ENCODE measurements around the gene SLC22A7.
"Not testable (repeated sequence)": the region's sequence is repeated elsewhere in the genome, so short reads cannot be mapped to it uniquely, and the experiment has no call there.

SLC22A7 gene

DNA sequence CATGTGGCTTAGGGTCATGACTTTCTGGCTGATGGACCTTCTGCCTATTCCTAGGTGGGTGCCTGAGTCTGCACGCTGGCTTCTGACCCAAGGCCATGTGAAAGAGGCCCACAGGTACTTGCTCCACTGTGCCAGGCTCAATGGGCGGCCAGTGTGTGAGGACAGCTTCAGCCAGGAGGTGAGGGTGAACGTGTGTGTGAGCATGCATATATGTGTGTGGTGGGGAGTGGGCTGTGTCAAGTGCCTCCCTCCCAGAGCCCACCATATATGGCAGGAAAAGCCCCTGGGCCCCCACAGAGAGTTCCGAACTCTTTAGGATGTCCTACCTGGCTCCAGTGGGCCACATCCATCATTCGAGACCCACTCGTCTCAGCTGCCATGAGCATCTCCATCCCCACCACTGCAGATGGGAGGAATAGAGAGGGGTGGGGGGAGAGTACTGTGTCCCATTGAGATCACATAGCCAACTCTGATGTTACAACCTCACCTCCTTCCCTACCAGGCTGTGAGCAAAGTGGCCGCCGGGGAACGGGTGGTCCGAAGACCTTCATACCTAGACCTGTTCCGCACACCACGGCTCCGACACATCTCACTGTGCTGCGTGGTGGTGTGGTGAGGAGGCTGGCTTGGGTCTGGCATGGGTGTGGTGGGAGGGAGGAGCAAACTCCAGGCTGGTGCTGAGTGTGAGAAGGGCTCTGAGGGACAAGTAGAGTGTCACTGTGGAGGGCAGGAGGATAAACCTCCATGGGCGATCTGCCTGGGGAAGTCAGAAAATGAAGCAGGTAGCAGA is 3.2 kb downstream of the SLC22A7 start:
- DNase-seq (ENCODE audit: low spot score) = no peak

DNA sequence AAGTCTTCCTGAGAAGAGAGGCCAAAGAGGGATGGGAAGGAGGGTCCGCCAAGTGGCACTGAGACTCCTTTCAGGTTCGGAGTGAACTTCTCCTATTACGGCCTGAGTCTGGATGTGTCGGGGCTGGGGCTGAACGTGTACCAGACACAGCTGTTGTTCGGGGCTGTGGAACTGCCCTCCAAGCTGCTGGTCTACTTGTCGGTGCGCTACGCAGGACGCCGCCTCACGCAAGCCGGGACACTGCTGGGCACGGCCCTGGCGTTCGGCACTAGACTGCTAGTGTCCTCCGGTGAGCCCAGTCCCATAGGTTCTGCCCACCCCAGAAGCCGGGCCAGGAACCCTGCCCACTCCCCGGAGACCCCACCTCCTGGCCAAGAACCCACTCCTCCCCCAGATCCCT is 4.1 kb downstream of the SLC22A7 start:
- DNase-seq (ENCODE audit: low spot score) = no peak

DNA sequence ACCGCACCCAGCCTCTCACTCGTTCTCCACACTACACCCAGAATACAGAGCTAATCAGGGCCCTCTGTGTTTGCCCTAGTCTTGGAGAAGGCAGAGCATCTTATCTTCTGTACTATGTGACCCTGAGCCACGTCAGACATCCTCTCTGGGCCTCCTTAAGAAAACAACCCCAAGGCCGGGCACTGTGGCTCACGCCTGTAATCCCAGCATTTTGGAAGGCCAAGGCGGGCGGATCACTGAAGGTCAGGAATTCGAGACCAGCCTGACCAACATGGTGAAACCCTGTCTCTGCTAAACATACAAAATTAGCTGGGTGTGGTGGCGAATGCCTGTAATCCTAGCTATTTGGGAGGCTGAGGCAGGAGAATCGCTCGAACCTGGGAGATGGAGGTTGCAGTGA is 4.9 kb downstream of the SLC22A7 start:
- not testable (repeated sequence) for DNase-seq (ENCODE audit: low spot score)

DNA sequence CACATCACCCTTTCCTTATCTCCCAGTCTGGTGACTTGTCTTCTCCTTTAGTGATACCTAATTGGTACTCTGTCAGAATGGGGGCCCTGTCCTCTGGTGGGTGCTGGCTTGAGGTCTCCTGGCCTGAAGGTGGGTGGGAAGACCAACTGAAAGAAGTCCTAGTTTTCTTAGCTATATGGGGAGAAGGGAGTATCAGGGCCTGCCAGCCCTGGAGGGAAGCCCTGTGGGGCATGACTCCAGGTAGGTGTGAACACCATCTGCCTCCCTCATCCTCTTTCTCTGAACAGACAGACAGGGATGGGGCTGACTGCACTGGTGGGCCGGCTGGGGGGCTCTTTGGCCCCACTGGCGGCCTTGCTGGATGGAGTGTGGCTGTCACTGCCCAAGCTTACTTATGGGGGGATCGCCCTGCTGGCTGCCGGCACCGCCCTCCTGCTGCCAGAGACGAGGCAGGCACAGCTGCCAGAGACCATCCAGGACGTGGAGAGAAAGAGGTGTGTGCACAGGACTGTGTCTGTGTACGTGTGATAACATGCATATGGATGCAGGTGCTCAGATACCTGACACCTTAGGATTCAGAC is 5.8 kb downstream of the SLC22A7 start:
- DNase-seq (ENCODE audit: low spot score) = no peak

DNA sequence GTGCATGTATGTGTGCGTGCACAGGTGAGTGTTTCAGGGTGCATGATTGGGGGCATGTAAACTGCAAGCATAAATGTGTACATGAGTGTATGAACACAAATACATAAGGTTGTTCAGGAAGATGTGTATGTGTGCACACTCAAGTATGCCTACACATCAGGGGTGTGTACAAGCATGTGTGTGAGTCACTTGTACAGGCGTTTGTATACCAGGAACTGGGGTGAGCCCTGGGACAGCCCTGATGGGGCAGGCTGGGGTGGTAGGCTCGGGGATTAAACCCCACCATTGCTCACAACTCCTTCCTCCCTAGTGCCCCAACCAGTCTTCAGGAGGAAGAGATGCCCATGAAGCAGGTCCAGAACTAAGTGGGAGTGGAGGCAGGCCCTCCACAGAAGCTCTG is 6.3 kb downstream of the SLC22A7 start:
- DNase-seq (ENCODE audit: low spot score) = no peak

DNA sequence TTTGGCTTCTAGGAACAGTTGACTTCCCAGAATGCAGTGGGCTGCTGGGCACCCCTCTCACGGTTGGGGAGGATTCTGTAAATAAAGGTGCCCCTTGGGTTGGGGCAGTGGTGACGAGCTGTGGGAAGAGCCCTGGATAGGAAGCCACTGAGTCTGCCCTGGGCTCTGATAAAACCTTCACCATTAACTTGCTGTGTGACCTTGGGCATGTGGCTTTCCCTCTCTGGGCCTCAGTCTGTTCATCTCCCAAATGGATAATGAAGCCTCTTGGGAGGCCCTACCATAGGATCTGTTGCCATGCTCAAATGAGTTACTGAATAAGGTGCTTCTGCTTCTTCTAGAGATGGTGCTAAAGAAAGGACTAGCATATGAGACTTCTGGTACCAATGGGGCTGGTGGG is 6.8 kb downstream of the SLC22A7 start:
- no peak for DNase-seq (ENCODE audit: low spot score)

DNA sequence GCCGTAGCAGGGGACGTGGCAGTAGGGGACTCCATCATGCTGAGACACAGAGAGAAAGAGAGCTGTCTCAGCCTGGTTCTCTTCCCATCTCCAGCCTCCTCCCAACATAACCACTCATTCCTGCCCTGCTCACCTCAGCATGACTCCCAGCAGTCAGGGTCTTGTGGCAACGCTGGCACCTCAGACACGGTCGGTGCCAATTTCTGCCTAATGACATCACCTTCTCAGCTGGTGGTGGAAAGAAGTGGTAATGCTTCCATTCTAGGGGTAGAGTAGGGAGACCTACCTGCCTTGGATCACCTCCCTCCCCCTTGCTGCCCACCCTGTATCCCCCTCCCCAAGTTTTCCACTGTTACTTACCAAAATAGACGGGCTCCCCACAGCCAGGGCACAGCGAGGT is 8.0 kb downstream of the SLC22A7 start:
- DNase-seq (ENCODE audit: low spot score) = no peak

DNA sequence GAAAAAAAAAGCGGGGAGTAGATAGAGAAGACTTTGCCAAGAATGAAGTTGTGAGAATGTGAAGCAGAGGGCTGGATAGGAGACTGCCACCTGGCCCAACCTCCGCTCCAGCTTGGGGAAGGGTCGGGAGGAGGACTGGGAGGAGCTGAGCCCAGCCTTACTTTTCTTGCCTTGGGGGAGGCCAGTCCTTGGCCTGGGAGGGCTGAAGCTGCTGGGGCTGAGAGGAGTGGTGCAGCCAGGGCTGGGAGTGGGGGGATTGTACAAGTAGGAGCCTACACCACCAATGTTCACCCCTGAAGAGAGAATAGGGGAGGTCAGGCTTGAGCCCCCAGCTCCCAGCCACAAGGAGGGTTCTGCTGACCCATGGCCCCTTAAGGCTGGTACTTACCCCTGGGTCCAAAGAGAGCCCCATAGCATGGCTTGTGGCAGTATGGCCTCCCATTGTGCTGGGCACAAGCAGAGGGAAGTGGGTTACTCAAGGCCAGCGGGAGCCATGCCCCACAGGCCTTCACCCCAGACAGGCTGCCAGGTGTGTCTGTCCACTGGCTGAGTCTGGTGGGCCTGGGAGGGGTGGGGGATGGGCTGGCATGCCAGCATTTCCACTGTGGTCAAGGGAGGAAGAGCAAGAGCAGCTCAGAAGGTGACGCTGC is 9.5 kb downstream of the SLC22A7 start:
- no peak for DNase-seq (ENCODE audit: low spot score)

DNA sequence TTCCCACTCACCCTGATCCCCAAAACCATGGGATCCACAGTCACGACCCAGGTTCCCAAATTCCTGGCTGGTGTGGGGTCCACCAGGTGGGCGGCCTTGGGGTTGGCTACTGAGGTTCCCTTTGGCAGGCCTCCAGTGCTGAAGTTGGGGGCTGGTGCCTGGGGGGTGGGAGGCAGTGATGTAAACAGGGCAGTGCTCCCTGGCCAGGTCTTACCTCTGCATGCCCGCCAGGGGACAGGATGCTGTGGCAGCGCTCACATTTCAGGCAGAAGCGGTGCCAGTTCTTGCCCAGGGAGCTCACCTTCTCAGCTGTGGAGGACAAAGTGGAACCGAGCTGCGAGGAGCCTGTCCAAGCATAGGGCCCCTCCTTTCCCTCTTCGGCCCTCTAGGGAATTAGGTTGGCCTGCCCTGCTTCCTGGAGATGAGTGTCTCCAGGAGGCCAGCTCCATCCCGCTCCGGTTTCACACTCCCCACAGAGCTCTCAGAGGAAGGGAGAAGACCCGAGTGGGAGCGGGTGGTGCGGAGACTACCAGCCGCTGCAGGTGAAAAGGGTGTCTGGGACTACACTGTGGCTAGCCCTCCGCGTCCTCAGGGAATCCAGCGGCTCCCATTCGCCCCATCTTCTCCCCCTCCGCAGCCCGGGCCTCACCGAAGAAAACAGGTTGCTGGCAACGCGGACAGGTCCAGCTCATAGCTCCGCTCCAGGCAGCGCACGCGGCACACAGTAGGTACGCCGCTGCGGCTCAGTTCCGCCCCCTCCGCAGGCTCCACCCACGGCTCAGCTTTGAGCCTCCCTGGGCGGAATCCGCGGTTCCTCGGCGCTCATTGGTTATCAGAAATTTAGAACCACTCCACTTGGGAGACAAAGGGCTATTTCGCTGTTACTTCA is 10.3 kb downstream of the SLC22A7 start, which contains the start of gene CRIP3:
CRIP3 (minus strand) TSS at position 726 of the 889 bp plus-strand sequence; CDS start at position 692, 34 bp downstream.
- peak; percentile 82 for DNase-seq (ENCODE audit: low spot score)

DNA sequence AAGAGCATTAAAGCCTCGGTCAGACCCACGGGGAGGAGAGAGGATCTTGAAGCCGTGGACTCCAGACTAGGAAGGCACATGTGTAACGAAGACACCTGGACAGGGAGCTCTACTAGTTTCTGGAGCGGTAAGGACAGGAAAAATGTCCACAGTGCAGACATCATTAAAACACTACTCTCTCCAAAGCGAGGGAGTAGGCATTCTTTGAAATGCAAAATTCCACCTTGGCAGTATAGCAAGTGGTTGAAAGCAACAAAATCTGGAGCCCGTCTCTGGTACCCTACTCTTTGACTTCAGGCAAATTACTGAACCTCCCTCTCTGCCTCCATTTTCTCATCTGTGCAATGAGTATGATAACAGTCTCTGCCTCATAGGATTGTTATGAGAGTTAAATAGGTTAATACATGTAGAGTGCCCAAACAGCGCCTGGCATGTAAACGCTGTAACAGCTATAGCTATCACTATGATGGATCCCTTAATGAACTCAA is 11.0 kb downstream of the SLC22A7 start:
- no peak for DNase-seq (ENCODE audit: low spot score)

DNA sequence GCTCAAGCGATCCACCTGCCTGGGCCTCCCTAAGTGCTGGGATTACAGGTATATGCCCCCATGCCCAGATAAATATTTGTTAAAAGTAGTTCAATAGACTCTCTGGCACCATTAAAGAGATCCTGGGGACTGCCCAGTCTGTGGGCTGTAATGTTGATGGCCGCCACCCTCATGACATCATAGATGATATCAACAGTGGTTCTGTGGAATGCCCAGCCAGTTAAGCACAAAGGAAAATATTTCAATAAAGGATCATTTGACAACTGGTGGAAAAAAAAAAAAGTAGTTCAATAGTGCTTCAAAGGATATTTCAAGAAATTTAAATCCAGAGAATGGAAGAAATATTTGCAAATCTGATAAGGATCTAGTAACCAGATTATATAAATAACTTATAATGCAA is 12.1 kb downstream of the SLC22A7 start:
- no peak for DNase-seq (ENCODE audit: low spot score)

DNA sequence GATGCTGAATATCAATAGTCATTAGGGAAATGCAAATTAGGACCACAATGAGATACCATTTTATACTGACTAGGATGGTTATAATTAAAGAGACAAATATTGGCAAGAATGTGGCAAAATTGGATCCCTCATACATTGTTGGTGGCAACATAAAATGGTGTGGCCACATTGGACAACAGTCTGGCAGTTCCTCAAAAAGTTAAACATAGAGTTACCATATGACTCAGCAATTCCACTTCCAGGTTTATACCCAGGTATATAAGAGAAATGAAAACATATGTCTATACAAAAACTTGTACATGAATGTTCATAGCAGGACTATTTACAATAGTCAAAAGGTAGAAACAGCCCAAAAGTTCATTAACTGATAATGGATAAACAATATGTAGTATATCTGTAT is 12.6 kb downstream of the SLC22A7 start:
- no peak for DNase-seq (ENCODE audit: low spot score)

DNA sequence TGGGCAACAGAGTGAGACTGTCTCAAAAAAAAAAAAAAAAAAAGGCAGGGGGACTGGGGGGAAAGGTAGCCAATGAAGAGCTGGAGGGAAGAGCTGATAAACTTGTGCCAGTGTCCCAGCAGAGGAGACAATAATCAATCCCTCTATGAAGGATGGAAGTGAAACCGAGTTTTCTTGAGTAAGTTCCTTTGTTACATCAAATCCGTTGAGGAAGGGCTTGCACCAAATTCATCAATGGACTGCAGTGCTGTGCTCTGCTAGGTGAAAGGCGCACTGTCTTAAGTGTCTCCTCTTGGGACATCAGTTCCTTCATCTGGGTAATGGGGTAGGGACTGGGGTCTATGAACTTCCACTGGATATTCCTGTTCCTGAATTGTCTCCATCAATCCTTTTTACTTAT is 13.6 kb downstream of the SLC22A7 start:
- no peak for DNase-seq (ENCODE audit: low spot score)

DNA sequence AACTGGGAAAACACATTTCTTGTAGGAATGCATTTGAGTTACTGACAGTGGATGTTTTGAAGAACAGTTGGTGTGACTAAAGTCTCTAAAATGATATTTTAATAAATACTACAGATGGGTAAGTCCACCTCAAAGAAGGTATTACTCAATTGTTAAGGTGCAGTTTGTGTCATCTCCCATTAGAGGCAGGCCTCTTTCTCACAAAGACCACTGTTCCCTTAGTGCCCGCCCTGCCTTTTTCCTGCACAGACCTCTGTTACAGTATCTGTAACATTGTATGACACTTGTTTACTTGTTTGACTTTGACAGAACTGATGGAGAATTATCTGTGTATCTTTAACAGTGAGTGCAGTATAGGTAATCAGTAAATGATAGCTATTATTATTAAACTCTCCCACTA is 15.8 kb downstream of the SLC22A7 start:
- DNase-seq (ENCODE audit: low spot score) = no peak

DNA sequence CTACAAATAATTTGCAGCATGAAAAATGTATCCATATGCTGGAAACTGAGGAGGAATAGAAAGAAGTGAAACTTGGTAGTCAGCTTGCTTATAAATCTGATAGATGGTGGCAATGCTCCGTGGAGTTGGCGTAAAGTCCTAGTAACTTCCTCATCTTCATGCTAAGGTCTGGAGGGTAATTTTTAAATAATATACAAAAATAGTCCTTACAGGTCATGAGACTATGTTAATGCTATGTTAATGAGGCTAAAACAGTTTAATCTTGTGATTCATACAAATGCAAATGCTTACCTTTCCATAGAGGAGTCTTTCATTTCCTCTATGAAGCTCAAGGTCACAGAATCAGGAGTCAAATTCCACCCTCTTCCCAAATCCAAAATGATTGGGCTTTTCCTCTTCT is 20.0 kb downstream of the SLC22A7 start:
- DNase-seq (ENCODE audit: low spot score) = no peak

DNA sequence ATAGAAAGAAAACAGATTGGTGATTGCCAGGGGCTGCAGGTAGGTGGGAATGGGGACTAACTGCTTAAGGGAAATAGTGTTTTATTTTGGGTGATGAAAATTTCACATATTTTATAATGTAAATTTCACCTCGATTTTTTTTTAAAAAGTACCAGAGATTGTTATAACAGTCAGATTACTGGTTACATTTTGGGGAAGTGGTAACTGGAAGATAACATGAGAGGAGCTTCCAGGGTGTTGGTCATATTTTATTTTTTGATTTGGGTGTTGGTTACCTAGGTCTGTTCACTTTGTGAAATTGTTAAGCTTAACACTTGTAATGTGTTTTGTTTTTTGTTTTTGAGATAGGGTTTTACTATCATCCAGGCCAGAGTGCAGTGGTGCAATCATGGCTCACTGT is 27.8 kb downstream of the SLC22A7 start:
- DNase-seq (ENCODE audit: low spot score) = no peak

DNA sequence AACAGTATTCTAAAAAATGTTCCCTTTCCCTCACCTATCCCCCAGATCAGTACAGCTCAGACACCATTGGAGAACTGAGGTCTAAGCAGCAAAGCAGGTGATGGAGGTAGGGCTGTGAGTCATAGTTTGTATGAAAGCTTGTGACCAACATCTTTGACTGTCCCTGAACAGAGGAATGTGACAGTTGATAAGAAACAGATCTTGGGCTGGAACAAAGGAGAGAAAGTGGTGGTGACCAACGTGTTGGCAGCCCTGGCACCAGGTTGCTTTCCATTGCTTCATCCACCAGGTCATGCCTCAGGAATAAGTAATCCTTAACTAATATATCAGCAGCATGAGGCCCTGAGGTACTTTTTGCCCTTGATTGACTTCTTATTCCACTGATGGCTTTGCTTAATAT is 30.5 kb downstream of the SLC22A7 start:
- DNase-seq (ENCODE audit: low spot score) = no peak

DNA sequence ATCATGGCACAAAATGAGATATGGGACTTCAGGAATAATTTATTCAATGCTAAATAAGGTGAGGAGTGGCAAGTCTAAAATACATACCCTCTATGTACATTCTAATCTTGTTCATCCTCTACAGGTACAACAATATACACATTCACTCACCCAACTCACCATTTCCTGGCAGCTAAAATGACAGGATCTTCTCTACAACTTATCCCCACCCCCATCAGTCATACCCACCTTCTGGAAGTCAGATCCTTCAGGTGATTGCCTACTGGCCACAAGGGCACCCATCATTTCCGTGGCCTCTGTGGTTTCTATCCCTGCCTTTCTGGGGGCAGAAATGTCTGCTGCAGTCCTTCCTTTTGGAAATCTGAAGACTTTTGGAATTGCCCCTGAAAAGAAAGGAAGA is 33.4 kb downstream of the SLC22A7 start:
- DNase-seq (ENCODE audit: low spot score) = no peak

DNA sequence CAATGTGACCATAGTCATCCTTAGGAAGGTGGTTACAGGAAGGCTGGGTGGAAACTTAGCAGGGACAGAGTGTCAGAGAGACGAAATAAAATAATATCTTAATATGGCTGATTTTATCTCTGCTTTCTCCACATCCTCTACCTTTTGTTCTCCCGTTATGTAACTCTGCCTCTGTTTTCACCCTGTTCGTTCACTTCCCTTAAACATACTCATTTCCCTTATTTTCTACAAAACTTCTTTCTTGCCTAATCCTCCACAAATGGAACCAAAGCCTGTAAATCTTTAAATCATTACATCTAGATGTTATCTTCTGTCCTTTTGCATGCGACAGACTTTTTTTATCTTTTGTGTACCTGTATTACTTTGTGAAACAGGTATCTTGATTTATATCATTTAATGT is 33.8 kb downstream of the SLC22A7 start:
- DNase-seq (ENCODE audit: low spot score) = no peak

DNA sequence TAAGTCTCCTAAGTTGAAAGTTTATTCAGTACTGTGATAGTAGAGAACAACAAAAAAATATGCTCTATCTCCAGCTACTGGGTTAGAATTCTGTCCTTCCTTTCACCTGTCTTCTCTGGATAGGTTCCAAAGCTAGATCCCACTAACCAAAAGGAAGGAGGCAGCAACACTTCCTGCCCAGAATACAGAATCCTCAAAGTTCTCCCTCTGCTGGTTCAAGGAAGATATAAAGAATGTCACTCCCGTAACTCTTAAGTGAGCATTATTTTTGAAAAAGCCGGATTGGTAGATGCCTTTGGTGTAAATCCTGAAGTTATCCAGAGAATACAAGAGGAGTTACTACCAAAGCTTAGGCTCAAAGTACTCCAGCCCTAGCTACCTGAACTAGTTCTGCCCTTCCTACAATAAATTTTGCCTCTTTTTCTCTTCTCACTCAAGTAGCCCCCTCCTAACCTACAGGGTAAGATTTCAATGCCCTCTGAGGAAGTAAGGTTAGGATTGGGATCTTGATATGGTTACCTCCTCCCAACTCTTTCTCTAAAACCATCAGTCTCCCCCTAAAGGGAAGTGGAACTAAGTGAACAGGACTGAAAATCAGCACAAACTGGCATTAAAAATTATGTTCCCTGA is 36.5 kb downstream of the SLC22A7 start:
- DNase-seq (ENCODE audit: low spot score) = peak; percentile 64

DNA sequence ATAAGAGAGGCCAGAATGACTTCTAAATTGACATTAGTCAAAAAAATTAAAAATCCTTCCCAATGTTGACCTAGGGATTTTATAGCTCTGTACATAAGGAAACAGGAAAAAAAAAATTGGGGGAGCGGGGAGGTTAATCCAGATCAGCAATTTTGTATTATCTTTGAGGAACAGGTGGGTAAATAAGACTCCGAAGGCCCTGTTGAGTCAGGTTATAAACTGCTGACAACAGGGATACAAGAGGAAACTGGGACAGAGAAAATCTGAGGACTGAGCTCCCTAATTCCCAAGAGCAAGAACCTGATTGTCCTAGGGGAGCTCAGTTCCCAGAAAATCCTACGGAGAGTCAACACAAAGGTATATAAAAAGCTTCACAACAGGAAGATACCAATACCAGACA is 37.4 kb downstream of the SLC22A7 start:
- no peak for DNase-seq (ENCODE audit: low spot score)

DNA sequence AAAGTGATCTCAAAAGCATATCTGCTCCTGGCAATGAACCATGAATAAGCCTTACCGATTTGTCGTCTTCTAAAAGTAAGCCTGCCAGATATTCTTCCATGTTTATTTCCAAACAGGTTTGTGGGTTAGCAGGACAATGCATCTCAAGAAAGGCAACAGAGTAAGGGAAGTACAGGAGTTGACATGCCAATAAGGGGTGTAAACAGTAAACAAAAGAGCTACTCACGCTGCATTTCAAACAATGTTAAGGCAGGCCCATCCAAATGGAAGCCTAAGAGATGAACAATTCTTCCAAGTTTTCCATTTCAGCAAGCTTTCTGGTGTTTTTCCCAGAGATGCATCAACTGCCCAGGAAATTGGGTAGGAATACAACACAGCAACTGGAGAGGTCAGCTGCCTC is 38.3 kb downstream of the SLC22A7 start:
- no peak for DNase-seq (ENCODE audit: low spot score)

Data from GM03348 (cell line).